Panc1 (cell line): ENCODE data around the gene AP5Z1. TPM values are rescaled to one million over a fixed set of nuclear protein-coding genes. Genes with fewer than 3 reads are reported as not detected.
"Not testable (repeated sequence)": the region's sequence is repeated elsewhere in the genome, so short reads cannot be mapped to it uniquely, and the experiment has no call there.

ENCODE experiments used
- ATAC-seq: fragments of 200-7000 bp; cut with Tn5 transposase; 2 replicates; pipeline ENCODE4 v1.9.1; 2020; ENCODE audit warnings: mild to moderate bottlenecking, moderate library complexity
- BruUV-seq: library from RNA; stranded (reverse); fragments of 400-500 nt; replicated peaks from 2 replicates; lab custom pipeline; 2021; lab: Mats Ljungman, UMichigan
- CTCF ChIA-PET: fragments of 300-600 bp; sonication (Branson Sonifier 250); formaldehyde crosslinking; loops from one replicate; lab custom pipeline; 2022; ENCODE audit warnings: antibody characterized with exemption; lab: Charles Lee
- POLR2A ChIA-PET: fragments of 300-600 bp; sonication (Branson Sonifier 250); formaldehyde crosslinking; loops from one replicate; lab custom pipeline; 2022; ENCODE audit warnings: antibody characterized with exemption; lab: Charles Lee
- DNase-seq: peaks from one replicate; pipeline ENCODE4 v3.0.0-alpha.2; 2010; ENCODE audit warnings: low read depth, low spot score
- H3K27ac ChIP-seq: 2 replicates; pipeline ENCODE4 v1.5.1; 2011; ENCODE audit warnings: mild to moderate bottlenecking, low read length, inconsistent platforms
- H3K27me3 ChIP-seq: fragments of 200-500 bp; sonication (Bioruptor generic); 2 replicates; pipeline ENCODE4 v1.6.0; 2014; ENCODE audit warnings: low read length, inconsistent platforms; ENCODE audit not compliant: control insufficient read depth, insufficient read depth
- H3K36me3 ChIP-seq: fragments of 200-500 bp; sonication (Bioruptor generic); 2 replicates; pipeline ENCODE4 v1.5.1; 2014; ENCODE audit warnings: inconsistent platforms, mild to moderate bottlenecking, low read length, moderate library complexity; ENCODE audit not compliant: control insufficient read depth, insufficient read depth
- H3K4me1 ChIP-seq: 2 replicates; pipeline ENCODE4 v1.5.1; 2011; ENCODE audit warnings: inconsistent platforms, mild to moderate bottlenecking, low read length, moderate library complexity; ENCODE audit not compliant: control insufficient read depth, insufficient read depth
- H3K4me3 ChIP-seq, 2 experiments: 2 replicates each; pipeline ENCODE4 v1.5.1; 2011 to 2012; ENCODE audit warnings: low read depth in 2 of 2, low read length in 2 of 2, mild to moderate bottlenecking in 2 of 2, inconsistent platforms in 1 of 2, moderate library complexity in 1 of 2
- H3K9me3 ChIP-seq: fragments of 200-500 bp; sonication (Bioruptor generic); 2 replicates; pipeline ENCODE4 v1.5.1; 2014; ENCODE audit warnings: low read depth, mild to moderate bottlenecking, inconsistent platforms, low read length, moderate library complexity; ENCODE audit not compliant: control insufficient read depth, insufficient read depth
- CTCF ChIP-seq: fragments of 450-650 bp; IDR thresholded peaks from 2 replicates; pipeline ENCODE4 v1.5.1; 2017; ENCODE audit warnings: mild to moderate bottlenecking
- POLR2AphosphoS5 ChIP-seq: IDR thresholded peaks from 2 replicates; pipeline ENCODE4 v1.6.1; 2012; ENCODE audit warnings: mild to moderate bottlenecking, low read depth, low read length, moderate library complexity
- REST ChIP-seq, 2 experiments: IDR thresholded peaks; 2 replicates each; pipeline ENCODE4 v1.6.1; 2011 to 2012; ENCODE audit warnings: low read depth in 2 of 2, control low read depth in 1 of 2, low read length in 1 of 2, mild to moderate bottlenecking in 1 of 2, moderate library complexity in 1 of 2; ENCODE audit not compliant: insufficient read depth in 1 of 2
- SIN3A ChIP-seq: IDR thresholded peaks from 2 replicates; pipeline ENCODE4 v1.6.1; 2012; ENCODE audit warnings: low read depth, mild to moderate bottlenecking, low read length, moderate library complexity, borderline replicate concordance; ENCODE audit not compliant: insufficient read depth
- TCF7L2 ChIP-seq: IDR thresholded peaks from 2 replicates; pipeline ENCODE4 v1.6.1; 2011; ENCODE audit warnings: mild to moderate bottlenecking, low read depth, low read length, inconsistent platforms
- in situ Hi-C: cut with HindIII; loops from 2 replicates; pipeline ENCODE4 v1.10.0; 2016; ENCODE audit warnings: low sequenced_read_pairs, low pct_unique_long_range_greater_than_20kb
- intact Hi-C: fragments of 100-400 bp; cut with micrococcal nuclease; formaldehyde crosslinking; loops from one replicate; pipeline ENCODE4 v1.10.0; 2022; ENCODE audit not compliant: unreplicated experiment
- total RNA-seq: library from RNA; stranded (reverse); gene quantifications from one replicate; pipeline ENCODE4 v1.2.1, GENCODE V29; 2021; ENCODE audit not compliant: unreplicated experiment

AP5Z1 gene
- total RNA-seq, 1 experiment from 2014 or later: 100.0 TPM

- H3K27me3 ChIP-seq: no peaks in the 10 kb centered on the region
- CTCF ChIA-PET: interaction anchor here (0.6 to 0.7 kb wide), 4 partner anchors 26 to 80 kb away, joined by 6 to 9 read pairs (median 8); no protein-coding TSS in a partner anchor
- DNase-seq (no peak), ATAC-seq (peak; percentile 62)
- in situ Hi-C loops (no loop called here), intact Hi-C loops (no loop called here)
- POLR2A ChIA-PET: interaction anchor here (0.6 kb wide), 1 partner anchor 244 kb away, joined by 7 read pairs; no protein-coding TSS in a partner anchor
- no TSS peak for BruUV-seq
- H3K27ac ChIP-seq: no peak overlapping the region
- TF ChIP-seq SIN3A (no peak), CTCF (peak; percentile 90), TCF7L2 (no peak), REST (IDR thresholded peaks at IDR 0.05; ENCODE audit: insufficient read depth in 1 of 2, low read depth in 2 of 2, low read length in 1 of 2) (no peak)
- H3K36me3 ChIP-seq: no peaks in the 10 kb centered on the region; the same call in 1 of the 2 replicates
- H3K4me1 ChIP-seq: no peaks in the 10 kb centered on the region
- no peak overlapping the region for H3K4me3 ChIP-seq
- H3K9me3 ChIP-seq: no peaks in the 10 kb centered on the region
Measured at GRCh38 chr7:4791738-4792536, 16.5 kb downstream of the AP5Z1 start.

GRCh38 chr7:4792537-4793126 is 17.2 kb downstream of the AP5Z1 start:
- Histone ChIP-seq H3K36me3 (no peaks in the 10 kb centered on the region; the same call in 1 of the 2 replicates), H3K27me3 (no peaks in the 10 kb centered on the region), H3K9me3 (no peaks in the 10 kb centered on the region), H3K4me3 (no peak overlapping the region), H3K27ac (no peak overlapping the region), H3K4me1 (no peaks in the 10 kb centered on the region)
- POLR2A ChIA-PET: interaction anchor here (0.6 kb wide), 1 partner anchor 245 kb away, joined by 7 read pairs; no protein-coding TSS in a partner anchor
- no peak for ATAC-seq
- DNase-seq: no peak
- CTCF ChIA-PET: interaction anchor here (0.6 to 0.7 kb wide), 4 partner anchors 27 to 81 kb away, joined by 6 to 9 read pairs (median 8); no protein-coding TSS in a partner anchor
- no TSS peak for BruUV-seq
- TF ChIP-seq SIN3A (no peak), TCF7L2 (no peak), REST (IDR thresholded peaks at IDR 0.05; ENCODE audit: insufficient read depth in 1 of 2, low read depth in 2 of 2, low read length in 1 of 2) (no peak), POLR2AphosphoS5 (no peak), CTCF (no peak)
- in situ Hi-C loops (no loop called here), intact Hi-C loops (no loop called here)

GRCh38 chr7:4793385-4793993 is 18.1 kb downstream of the AP5Z1 start:
- H3K4me1 ChIP-seq, ATAC-seq, H3K9me3 ChIP-seq, H3K27me3 ChIP-seq, DNase-seq, intact Hi-C loops, BruUV-seq, POLR2A ChIA-PET, CTCF ChIA-PET, in situ Hi-C loops, H3K4me3 ChIP-seq, H3K27ac ChIP-seq, H3K36me3 ChIP-seq: not testable (repeated sequence)
